Panc1 (cell line): ENCODE data around the gene PHKG1. TPM values are rescaled to one million over a fixed set of nuclear protein-coding genes. Genes with fewer than 3 reads are reported as not detected.
A peak's percentile ranks its signal among the peaks of the same experiment; 100 is the strongest.

Source experiments
- ATAC-seq: fragments of 200-7000 bp; cut with Tn5 transposase; 2 replicates; pipeline ENCODE4 v1.9.1; 2020; ENCODE audit warnings: mild to moderate bottlenecking, moderate library complexity
- BruUV-seq: library from RNA; stranded (reverse); fragments of 400-500 nt; replicated peaks from 2 replicates; lab custom pipeline; 2021; lab: Mats Ljungman, UMichigan
- CTCF ChIA-PET: fragments of 300-600 bp; sonication (Branson Sonifier 250); formaldehyde crosslinking; loops from one replicate; lab custom pipeline; 2022; ENCODE audit warnings: antibody characterized with exemption; lab: Charles Lee
- POLR2A ChIA-PET: fragments of 300-600 bp; sonication (Branson Sonifier 250); formaldehyde crosslinking; loops from one replicate; lab custom pipeline; 2022; ENCODE audit warnings: antibody characterized with exemption; lab: Charles Lee
- DNase-seq: peaks from one replicate; pipeline ENCODE4 v3.0.0-alpha.2; 2010; ENCODE audit warnings: low read depth, low spot score
- H3K27ac ChIP-seq: 2 replicates; pipeline ENCODE4 v1.5.1; 2011; ENCODE audit warnings: mild to moderate bottlenecking, low read length, inconsistent platforms
- H3K27me3 ChIP-seq: fragments of 200-500 bp; sonication (Bioruptor generic); 2 replicates; pipeline ENCODE4 v1.6.0; 2014; ENCODE audit warnings: low read length, inconsistent platforms; ENCODE audit not compliant: control insufficient read depth, insufficient read depth
- H3K36me3 ChIP-seq: fragments of 200-500 bp; sonication (Bioruptor generic); 2 replicates; pipeline ENCODE4 v1.5.1; 2014; ENCODE audit warnings: inconsistent platforms, mild to moderate bottlenecking, low read length, moderate library complexity; ENCODE audit not compliant: control insufficient read depth, insufficient read depth
- H3K4me1 ChIP-seq: 2 replicates; pipeline ENCODE4 v1.5.1; 2011; ENCODE audit warnings: inconsistent platforms, mild to moderate bottlenecking, low read length, moderate library complexity; ENCODE audit not compliant: control insufficient read depth, insufficient read depth
- H3K4me3 ChIP-seq, 2 experiments: 2 replicates each; pipeline ENCODE4 v1.5.1; 2011 to 2012; ENCODE audit warnings: low read depth in 2 of 2, low read length in 2 of 2, mild to moderate bottlenecking in 2 of 2, inconsistent platforms in 1 of 2, moderate library complexity in 1 of 2
- H3K9me3 ChIP-seq: fragments of 200-500 bp; sonication (Bioruptor generic); 2 replicates; pipeline ENCODE4 v1.5.1; 2014; ENCODE audit warnings: low read depth, mild to moderate bottlenecking, inconsistent platforms, low read length, moderate library complexity; ENCODE audit not compliant: control insufficient read depth, insufficient read depth
- POLR2AphosphoS5 ChIP-seq: IDR thresholded peaks from 2 replicates; pipeline ENCODE4 v1.6.1; 2012; ENCODE audit warnings: mild to moderate bottlenecking, low read depth, low read length, moderate library complexity
- SIN3A ChIP-seq: IDR thresholded peaks from 2 replicates; pipeline ENCODE4 v1.6.1; 2012; ENCODE audit warnings: low read depth, mild to moderate bottlenecking, low read length, moderate library complexity, borderline replicate concordance; ENCODE audit not compliant: insufficient read depth
- TCF7L2 ChIP-seq: IDR thresholded peaks from 2 replicates; pipeline ENCODE4 v1.6.1; 2011; ENCODE audit warnings: mild to moderate bottlenecking, low read depth, low read length, inconsistent platforms
- in situ Hi-C: cut with HindIII; loops from 2 replicates; pipeline ENCODE4 v1.10.0; 2016; ENCODE audit warnings: low sequenced_read_pairs, low pct_unique_long_range_greater_than_20kb
- intact Hi-C: fragments of 100-400 bp; cut with micrococcal nuclease; formaldehyde crosslinking; loops from one replicate; pipeline ENCODE4 v1.10.0; 2022; ENCODE audit not compliant: unreplicated experiment
- total RNA-seq: library from RNA; stranded (reverse); gene quantifications from one replicate; pipeline ENCODE4 v1.2.1, GENCODE V29; 2021; ENCODE audit not compliant: unreplicated experiment
- TF ChIP-seq, protein P1 (sequence below), 2 experiments: IDR thresholded peaks; 2 replicates each; pipeline ENCODE4 v1.6.1; 2011 to 2012; ENCODE audit warnings: low read depth in 2 of 2, control low read depth in 1 of 2, low read length in 1 of 2, mild to moderate bottlenecking in 1 of 2, moderate library complexity in 1 of 2; ENCODE audit not compliant: insufficient read depth in 1 of 2

PHKG1 gene
- total RNA-seq, 1 experiment from 2014 or later, result 0.67 TPM

GRCh38 chr7:56062382-56062781 lies 30.4 kb downstream of the PHKG1 start:
- no TSS peak for BruUV-seq
- peaks cover 60% of the 10 kb centered on the region for H3K4me1 ChIP-seq
- CTCF ChIA-PET, result interaction anchor here (0.6 kb wide), 1 partner anchor 98 kb away, joined by 4 read pairs; no protein-coding TSS in a partner anchor
- ATAC-seq, result no peak
- H3K9me3 ChIP-seq, result no peaks in the 10 kb centered on the region
- H3K27ac ChIP-seq, result peak overlapping the region; percentile 95
- POLR2A ChIA-PET, result interaction anchor here (2.2 kb wide), 1 partner anchor 12 kb away, joined by 13 read pairs; the partner anchor contains the start of genes CCT6A and PSPH
- H3K4me3 ChIP-seq, result no peak overlapping the region
- in situ Hi-C loops (no loop called here), intact Hi-C loops (no loop called here)
- DNase-seq, result no peak
- no peak for TF ChIP-seq TCF7L2
- TF ChIP-seq POLR2AphosphoS5, result peak; percentile 21; the same call in 1 of the 2 replicates
- TF ChIP-seq, protein P1, sequence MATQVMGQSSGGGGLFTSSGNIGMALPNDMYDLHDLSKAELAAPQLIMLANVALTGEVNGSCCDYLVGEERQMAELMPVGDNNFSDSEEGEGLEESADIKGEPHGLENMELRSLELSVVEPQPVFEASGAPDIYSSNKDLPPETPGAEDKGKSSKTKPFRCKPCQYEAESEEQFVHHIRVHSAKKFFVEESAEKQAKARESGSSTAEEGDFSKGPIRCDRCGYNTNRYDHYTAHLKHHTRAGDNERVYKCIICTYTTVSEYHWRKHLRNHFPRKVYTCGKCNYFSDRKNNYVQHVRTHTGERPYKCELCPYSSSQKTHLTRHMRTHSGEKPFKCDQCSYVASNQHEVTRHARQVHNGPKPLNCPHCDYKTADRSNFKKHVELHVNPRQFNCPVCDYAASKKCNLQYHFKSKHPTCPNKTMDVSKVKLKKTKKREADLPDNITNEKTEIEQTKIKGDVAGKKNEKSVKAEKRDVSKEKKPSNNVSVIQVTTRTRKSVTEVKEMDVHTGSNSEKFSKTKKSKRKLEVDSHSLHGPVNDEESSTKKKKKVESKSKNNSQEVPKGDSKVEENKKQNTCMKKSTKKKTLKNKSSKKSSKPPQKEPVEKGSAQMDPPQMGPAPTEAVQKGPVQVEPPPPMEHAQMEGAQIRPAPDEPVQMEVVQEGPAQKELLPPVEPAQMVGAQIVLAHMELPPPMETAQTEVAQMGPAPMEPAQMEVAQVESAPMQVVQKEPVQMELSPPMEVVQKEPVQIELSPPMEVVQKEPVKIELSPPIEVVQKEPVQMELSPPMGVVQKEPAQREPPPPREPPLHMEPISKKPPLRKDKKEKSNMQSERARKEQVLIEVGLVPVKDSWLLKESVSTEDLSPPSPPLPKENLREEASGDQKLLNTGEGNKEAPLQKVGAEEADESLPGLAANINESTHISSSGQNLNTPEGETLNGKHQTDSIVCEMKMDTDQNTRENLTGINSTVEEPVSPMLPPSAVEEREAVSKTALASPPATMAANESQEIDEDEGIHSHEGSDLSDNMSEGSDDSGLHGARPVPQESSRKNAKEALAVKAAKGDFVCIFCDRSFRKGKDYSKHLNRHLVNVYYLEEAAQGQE (IDR thresholded peaks at IDR 0.05; ENCODE audit: insufficient read depth in 1 of 2, low read depth in 2 of 2, low read length in 1 of 2), result no peak
- TF ChIP-seq SIN3A, result no peak
- H3K27me3 ChIP-seq, result no peaks in the 10 kb centered on the region
- peaks cover 52% of the 10 kb centered on the region for H3K36me3 ChIP-seq

GRCh38 chr7:56053993-56054392 lies 38.8 kb downstream of the PHKG1 start:
- in situ Hi-C loops, result no loop called here
- POLR2A ChIA-PET, result interaction anchor here (0.5 to 0.6 kb wide), 3 partner anchors 20 to 89 kb away, joined by 3 to 9 read pairs (median 3); partner anchors contain the start of gene PHKG1

GRCh38 chr7:56053379-56053778 lies 39.4 kb downstream of the PHKG1 start:
- DNase-seq (no peak), ATAC-seq (no peak)
- CTCF ChIA-PET, result no interaction called here
- intact Hi-C loops, result no loop called here
- H3K27ac ChIP-seq, result peak overlapping the region; percentile 95
- H3K36me3 ChIP-seq, result peaks cover 51% of the 10 kb centered on the region
- peaks cover 39% of the 10 kb centered on the region for H3K4me1 ChIP-seq
- TF ChIP-seq TCF7L2 (no peak), SIN3A (no peak), POLR2AphosphoS5 (no peak)
- TF ChIP-seq, protein P1 (IDR thresholded peaks at IDR 0.05; ENCODE audit: insufficient read depth in 1 of 2, low read depth in 2 of 2, low read length in 1 of 2), result no peak
- BruUV-seq, result no TSS peak
- no peaks in the 10 kb centered on the region for H3K27me3 ChIP-seq
- H3K4me3 ChIP-seq, result peak overlapping the region; percentile 93 to 95
- POLR2A ChIA-PET, result interaction anchor here (0.5 kb wide), 1 partner anchor 20 kb away, joined by 3 read pairs; no protein-coding TSS in a partner anchor
- in situ Hi-C loops, result no loop called here
- no peaks in the 10 kb centered on the region for H3K9me3 ChIP-seq

More at GRCh38 chr7:56053993-56054392, 38.8 kb downstream of the PHKG1 start:
- H3K9me3 ChIP-seq, result no peaks in the 10 kb centered on the region
- H3K36me3 ChIP-seq, result peaks cover 56% of the 10 kb centered on the region
- no TSS peak for BruUV-seq
- intact Hi-C loops, result no loop called here
- DNase-seq (no peak), ATAC-seq (no peak)
- peak overlapping the region; percentile 95 for H3K27ac ChIP-seq
- H3K27me3 ChIP-seq, result no peaks in the 10 kb centered on the region
- peak overlapping the region in 1 of 2 experiments; percentile 93; a peak in 2 of 4 replicates for H3K4me3 ChIP-seq
- TF ChIP-seq SIN3A (no peak), POLR2AphosphoS5 (peak; percentile 32; the same call in 1 of the 2 replicates)
- CTCF ChIA-PET, result no interaction called here
- H3K4me1 ChIP-seq, result peaks cover 38% of the 10 kb centered on the region
